Tongue (tissue), 2 donors: ENCODE data around the gene CHRM2. TPM values are rescaled to one million over a fixed set of nuclear protein-coding genes. Genes with fewer than 3 reads are reported as not detected.

ENCODE experiments used
- DNase-seq: peaks from one replicate; pipeline ENCODE4 v3.0.0-alpha.2; 2015
- total RNA-seq: library from RNA; depleted of rRNA; stranded (reverse); fragments of >200 nt; gene quantifications from one replicate; pipeline ENCODE4 v1.2.3, GENCODE V29; 2014

Gene CHRM2
- total RNA-seq, 1 donor from 2014 or later, result 1.0 TPM

DNA sequence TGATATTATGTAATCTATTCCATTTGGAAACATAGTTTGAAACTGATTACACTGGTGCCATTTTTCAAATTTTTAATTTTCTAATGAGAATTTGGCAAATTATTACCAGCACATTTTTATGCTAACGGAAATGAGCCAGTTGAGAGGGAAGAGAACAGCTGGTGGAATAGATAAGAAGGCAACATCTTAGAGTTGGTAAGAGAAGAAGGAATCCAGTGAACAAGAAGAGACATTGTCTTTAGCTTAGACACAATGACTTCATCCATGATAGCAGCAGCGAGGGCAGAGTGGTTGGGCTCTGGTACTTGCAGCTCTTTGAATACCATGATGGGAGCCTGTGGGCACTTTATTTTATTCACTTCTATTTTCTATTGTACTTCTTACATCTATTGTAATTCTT, 89.6 kb downstream of the CHRM2 start:
- DNase-seq, result no peak

DNA sequence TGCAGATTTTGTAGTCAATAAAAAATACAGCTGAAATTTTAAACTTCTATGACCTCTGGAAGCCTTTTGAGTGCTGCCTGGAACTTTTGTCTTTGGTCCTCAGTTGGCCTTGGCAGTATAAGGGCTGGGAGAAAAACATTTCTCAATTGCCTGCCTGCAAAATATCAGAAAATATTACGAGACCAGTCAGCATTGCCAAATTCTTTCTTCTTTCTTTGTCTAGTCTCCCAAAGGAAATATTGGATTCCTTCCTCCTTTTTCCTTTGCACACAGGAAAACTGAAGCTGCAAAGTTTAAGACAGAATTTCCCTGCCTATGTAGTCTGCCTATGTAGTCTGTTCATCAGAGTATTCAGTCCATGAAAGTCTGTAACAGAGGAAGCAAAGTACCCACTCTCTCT, 95.9 kb downstream of the CHRM2 start:
- peak; percentile 40 for DNase-seq

DNA sequence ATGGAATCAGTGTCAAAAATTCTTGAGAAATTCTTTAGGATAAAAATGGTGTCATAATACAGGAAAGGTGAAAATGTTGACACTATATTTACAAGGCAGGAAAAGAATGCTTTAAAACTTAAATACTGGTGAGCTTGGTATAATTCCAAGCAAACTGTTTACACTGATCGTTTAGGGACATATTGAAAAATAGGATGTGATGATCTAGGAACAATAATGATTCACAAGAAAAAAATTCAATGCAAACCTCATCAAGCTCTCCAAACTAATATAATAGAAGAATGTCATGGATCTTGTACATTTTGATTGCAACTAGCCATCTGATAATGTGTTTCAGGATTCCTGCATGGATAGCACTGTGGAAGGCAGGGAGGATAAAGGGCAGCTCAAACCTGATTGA, 98.4 kb downstream of the CHRM2 start:
- no peak for DNase-seq

DNA sequence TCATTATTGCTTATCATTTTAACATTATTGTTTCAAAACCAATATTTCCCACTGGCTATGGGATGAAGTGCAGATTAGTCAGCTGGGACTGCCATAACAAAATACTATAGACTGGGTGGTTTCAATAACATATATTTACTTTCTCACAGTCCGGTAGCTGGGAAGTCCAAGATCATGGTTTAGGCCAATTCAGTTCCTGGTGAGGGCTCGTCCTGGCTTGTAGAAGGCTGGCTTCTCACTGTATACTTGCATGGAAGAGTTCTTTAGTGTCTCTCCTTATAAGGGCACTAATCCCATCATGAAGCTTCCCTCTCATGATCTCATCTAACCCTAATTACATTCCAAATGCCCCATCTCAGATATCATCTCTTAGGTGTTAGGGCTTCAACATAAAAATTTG, 101.3 kb downstream of the CHRM2 start:
- DNase-seq, result no peak

- DNase-seq, result no peak
Observed at GRCh38 chr7:136971776-136972175, 103.3 kb downstream of the CHRM2 start.

- DNase-seq, result peak; percentile 29
Observed at GRCh38 chr7:136976504-136977251, 108.2 kb downstream of the CHRM2 start.

DNA sequence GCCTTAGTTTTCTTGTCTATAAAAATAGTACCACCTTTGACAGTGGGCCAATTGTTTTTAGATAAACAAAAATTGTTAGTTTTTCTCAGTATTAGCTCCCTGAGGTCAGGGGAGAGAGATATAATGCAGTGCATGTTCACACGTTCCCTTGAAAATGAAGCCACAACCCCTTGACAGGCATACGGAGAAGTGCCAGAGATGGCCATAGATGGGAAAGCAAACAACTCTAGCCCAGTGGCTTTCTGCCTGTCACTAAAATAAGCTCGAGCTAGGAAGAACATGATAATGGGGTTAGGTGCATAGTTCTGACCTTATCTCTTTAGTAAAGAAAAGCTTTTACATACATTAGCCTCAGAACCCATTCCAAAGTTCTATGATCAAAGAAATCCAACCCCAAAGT, 124.9 kb downstream of the CHRM2 start:
- DNase-seq, result no peak

DNA sequence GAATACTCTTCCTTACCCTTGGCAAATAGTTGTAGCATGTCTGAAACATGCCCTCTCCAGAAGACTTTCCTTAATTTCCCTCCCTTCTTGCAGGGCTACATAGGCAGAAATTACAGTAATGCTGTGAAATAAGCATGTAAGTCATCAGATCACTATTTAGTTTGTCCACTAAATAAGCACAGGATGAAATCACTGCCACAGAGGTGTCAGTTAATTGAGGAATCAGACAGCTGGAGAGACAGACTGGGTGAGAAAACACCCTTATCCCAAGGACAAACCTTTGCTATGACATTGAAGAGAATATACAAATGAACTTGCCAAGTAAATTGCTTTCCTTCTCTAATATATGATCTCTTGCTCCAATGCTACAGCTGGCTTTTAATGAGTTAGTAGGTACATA, 129.3 kb downstream of the CHRM2 start:
- no peak for DNase-seq

DNA sequence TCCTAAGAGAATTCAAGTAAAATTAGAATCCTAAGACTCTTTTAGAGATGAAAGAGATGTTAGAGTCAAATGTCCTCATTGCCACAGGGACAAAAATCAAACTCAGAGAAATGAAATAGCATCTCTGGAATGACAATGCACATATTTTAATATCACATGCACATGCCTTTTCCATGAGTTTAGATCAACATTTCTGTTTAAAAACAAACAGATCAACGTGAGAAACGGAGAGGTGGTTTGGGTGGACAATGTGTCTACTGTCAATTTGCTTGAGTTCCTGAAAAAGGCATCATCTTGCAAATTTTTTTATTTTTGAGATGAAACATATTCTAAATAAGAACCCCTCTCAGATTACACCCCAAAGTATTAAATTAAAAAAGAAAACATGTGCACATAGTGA, 130.0 kb downstream of the CHRM2 start:
- DNase-seq, result no peak

DNA sequence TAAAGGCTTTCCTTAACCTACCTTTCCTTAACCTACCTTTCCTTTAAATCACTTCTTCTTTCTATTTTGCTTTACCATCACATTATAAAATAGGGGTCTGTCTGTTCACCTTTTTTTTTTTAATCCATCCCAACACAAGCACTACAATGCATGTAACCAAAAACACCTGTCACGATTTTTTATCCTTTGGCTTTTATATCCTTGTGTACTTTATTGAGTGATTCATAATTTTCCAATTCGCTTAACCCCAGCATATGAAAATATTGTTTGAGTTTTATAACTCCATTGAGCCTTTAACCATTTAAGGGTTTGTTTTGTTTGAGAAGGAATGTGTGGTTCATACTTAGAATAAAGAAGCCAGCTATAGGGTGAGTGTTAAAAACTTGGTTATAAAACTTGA, 132.2 kb downstream of the CHRM2 start:
- DNase-seq, result no peak

DNA sequence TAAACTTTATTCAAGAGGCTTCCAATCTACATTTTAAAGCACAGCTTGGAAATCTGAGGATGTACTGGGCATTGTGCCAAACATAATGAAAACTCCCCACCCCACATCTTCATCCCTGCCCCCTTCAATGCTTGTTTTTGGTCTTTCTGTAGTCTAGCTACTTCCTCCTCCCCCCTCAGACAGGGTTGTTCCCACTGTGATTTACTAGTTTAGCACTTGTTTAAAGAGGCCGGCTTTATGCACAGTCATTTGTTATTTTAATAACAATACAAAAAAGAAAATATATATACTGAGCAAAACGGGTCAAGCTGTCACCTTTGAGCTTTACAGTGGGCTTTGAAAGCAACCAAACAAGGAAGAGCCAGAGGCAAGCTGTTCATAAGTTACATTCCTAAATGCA, 132.6 kb downstream of the CHRM2 start:
- no peak for DNase-seq

GRCh38 chr7:137001478-137001877, 133.0 kb downstream of the CHRM2 start:
- no peak for DNase-seq

GRCh38 chr7:137003086-137003485, 134.6 kb downstream of the CHRM2 start:
- DNase-seq, result no peak

GRCh38 chr7:137003566-137003965, 135.1 kb downstream of the CHRM2 start:
- no peak for DNase-seq

DNA sequence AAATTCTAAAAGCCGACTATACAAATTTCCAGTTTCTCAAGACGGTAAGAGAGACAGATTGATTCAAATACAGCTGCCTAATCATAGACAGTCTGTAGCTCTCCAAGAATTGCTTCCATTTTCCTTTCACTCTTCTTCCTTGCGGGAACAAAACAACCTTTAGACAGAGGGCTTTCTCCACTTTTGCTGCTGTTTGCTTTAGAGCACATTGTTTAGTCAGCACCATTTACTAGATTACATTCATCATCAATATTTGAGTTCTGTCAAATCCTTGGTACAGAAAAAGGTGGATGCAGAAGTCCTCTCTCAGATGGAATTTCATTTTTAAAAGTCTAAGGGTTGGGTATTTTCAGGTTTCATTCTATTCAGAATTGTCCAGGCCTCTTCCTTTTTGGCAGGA, 137.4 kb downstream of the CHRM2 start:
- no peak for DNase-seq

DNA sequence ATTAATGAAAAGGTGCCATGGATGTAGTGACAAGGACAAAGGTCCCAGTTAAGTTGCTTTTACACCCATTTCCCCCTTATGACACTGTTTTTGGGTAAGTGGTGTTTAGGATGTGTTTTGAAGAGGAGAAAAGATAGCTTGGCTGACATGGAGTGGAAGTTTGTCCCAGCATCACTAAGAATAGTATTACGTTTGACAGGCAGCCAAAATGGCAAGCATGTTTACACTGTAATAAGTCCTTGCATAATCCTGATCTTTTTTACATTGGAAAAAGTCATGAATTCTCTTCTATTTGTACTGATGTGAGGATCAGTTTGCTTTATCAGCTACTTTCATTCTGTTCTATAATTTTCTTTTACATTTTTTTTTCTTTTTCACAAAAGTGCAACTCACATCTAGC, 137.8 kb downstream of the CHRM2 start:
- peak; percentile 10 for DNase-seq

GRCh38 chr7:137007001-137007694, 138.7 kb downstream of the CHRM2 start:
- no peak for DNase-seq

GRCh38 chr7:137009404-137009803, 141.0 kb downstream of the CHRM2 start:
- no peak for DNase-seq

GRCh38 chr7:137015015-137015414, 146.6 kb downstream of the CHRM2 start:
- no peak for DNase-seq

DNA sequence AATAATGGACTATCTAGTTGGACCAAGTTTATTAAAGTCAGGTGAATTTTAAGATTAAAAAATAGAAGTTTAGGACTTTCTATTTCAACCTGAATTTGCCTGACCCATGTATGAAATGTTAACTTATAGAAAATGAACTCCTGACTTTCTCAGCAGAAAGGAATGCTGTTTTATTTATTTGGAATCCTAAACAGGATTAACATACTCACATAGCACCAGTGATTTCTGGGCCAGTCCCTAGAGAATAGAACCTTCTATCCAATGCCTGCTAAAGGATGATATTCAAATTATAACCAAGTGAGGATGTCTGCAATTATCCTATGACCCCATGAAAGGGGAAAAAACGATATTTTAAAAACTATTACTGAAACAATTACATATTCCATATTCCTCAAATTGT, 148.8 kb downstream of the CHRM2 start:
- DNase-seq, result no peak

DNA sequence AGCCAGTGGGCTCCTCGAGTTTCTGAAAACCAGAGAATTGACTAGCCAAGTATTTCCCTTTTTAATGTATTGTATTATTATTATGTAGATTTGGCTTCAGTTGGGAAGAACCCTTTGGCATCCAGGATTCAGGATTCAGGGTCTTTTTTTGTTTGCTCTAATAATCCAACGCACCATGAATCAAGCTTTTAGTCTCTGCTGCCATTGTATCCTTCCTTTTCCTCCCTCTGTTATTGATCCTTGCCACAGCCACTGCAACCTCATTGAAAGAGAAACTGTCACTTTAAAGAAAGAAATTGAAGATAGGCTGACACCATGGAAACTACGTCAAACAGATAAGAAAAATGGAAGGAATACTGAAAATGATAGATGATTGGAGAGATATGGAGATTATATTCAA, 150.0 kb downstream of the CHRM2 start:
- no peak for DNase-seq

DNA sequence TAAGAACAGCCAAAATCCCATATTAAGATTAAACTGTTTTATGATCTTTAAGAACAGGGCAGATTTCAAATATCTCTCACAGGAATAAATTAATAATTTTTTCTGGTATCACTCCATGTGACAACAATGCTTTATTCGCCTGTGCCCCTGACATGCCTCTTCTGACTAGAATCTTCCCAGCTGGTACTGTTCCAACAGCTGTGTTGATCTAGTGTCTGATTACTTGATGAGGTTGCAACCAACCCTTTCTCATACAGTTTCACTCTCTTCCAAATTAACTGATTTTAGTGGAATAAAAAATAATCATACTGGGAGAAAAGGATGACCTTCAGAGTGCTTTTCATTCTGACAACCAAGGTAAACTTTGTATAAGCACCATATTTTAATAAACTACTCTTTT, 151.9 kb downstream of the CHRM2 start:
- peak; percentile 41 for DNase-seq

- peak; percentile 18 for DNase-seq
Observed at GRCh38 chr7:137025469-137026175, 157.2 kb downstream of the CHRM2 start.

- no peak for DNase-seq
Observed at GRCh38 chr7:137026176-137026500, 157.7 kb downstream of the CHRM2 start.
